ENCODE results near the gene ARHGEF7. TPM values are rescaled to one million over a fixed set of nuclear protein-coding genes. Genes with fewer than 3 reads are reported as not detected.

ARHGEF7 gene
- total RNA-seq, 1 donor from 2014 or later, result 95.7 TPM

GRCh38 chr13:111095911-111096501 is 19.1 kb upstream of the ARHGEF7 start:
- intact Hi-C loops (cut with micrococcal nuclease), result no loop called here

GRCh38 chr13:111099290-111099689 is 15.8 kb upstream of the ARHGEF7 start:
- Mint-ChIP-seq H3K4me3 (no peak overlapping the region), H3K36me3 (ENCODE audit: low read depth) (peaks cover 2% of the 10 kb centered on the region), H3K9me3 (peaks cover 15% of the 10 kb centered on the region), H3K4me1 (no peaks in the 10 kb centered on the region), H3K27ac (no peak overlapping the region), H3K27me3 (peaks cover 51% of the 10 kb centered on the region)
- ChIA-PET CTCF (no interaction called here), POLR2A (no interaction called here)
- ATAC-seq (ENCODE audit: low read depth) (no peak), DNase-seq (no peak)
- intact Hi-C loops (cut with micrococcal nuclease), result no loop called here
- no peak for TF ChIP-seq CTCF (IDR thresholded peaks at IDR 0.05)

More at GRCh38 chr13:111095911-111096501, 19.1 kb upstream of the ARHGEF7 start:
- no peaks in the 10 kb centered on the region for H3K36me3 Mint-ChIP-seq (ENCODE audit: low read depth)
- no peaks in the 10 kb centered on the region for H3K9me3 Mint-ChIP-seq
- H3K4me3 Mint-ChIP-seq, result no peak overlapping the region
- no peak for TF ChIP-seq CTCF (IDR thresholded peaks at IDR 0.05)
- H3K4me1 Mint-ChIP-seq, result no peaks in the 10 kb centered on the region
- CTCF ChIA-PET, result no interaction called here
- no peak overlapping the region for H3K27ac Mint-ChIP-seq
- ATAC-seq (ENCODE audit: low read depth) (no peak), DNase-seq (no peak)
- peaks cover 46% of the 10 kb centered on the region for H3K27me3 Mint-ChIP-seq
- POLR2A ChIA-PET, result no interaction called here

GRCh38 chr13:111110054-111110453 is 5.1 kb upstream of the ARHGEF7 start:
- Mint-ChIP-seq H3K36me3 (ENCODE audit: low read depth) (no peaks in the 10 kb centered on the region), H3K27me3 (peaks cover 68% of the 10 kb centered on the region), H3K9me3 (no peaks in the 10 kb centered on the region), H3K4me3 (no peak overlapping the region), H3K27ac (no peak overlapping the region), H3K4me1 (peaks cover 11% of the 10 kb centered on the region)
- DNase-seq (no peak), ATAC-seq (ENCODE audit: low read depth) (no peak)
- no peak for TF ChIP-seq CTCF (IDR thresholded peaks at IDR 0.05)
- POLR2A ChIA-PET, result no interaction called here
- CTCF ChIA-PET, result interaction anchor here (1.4 kb wide), 1 partner anchor 18 kb away, joined by 3 read pairs; no protein-coding TSS in a partner anchor
- intact Hi-C loops (cut with micrococcal nuclease), result loop anchor here (5.0 kb wide), 1 partner anchor 92 kb away; no protein-coding TSS in a partner anchor

GRCh38 chr13:111111376-111111937 is 3.7 kb upstream of the ARHGEF7 start:
- Mint-ChIP-seq H3K9me3 (no peaks in the 10 kb centered on the region), H3K27ac (no peak overlapping the region), H3K27me3 (peaks cover 62% of the 10 kb centered on the region), H3K4me1 (peaks cover 16% of the 10 kb centered on the region), H3K4me3 (no peak overlapping the region), H3K36me3 (ENCODE audit: low read depth) (no peaks in the 10 kb centered on the region)
- POLR2A ChIA-PET, result no interaction called here
- DNase-seq, result no peak
- CTCF ChIA-PET, result no interaction called here
- TF ChIP-seq CTCF (IDR thresholded peaks at IDR 0.05), result no peak
- no peak for ATAC-seq (ENCODE audit: low read depth)
- intact Hi-C loops (cut with micrococcal nuclease), result loop anchor here (5.0 kb wide), 1 partner anchor 91 kb away; no protein-coding TSS in a partner anchor

- intact Hi-C loops (cut with micrococcal nuclease), result loop anchor here (5.0 kb wide), 1 partner anchor 90 kb away; no protein-coding TSS in a partner anchor
- Mint-ChIP-seq H3K9me3 (no peaks in the 10 kb centered on the region), H3K36me3 (ENCODE audit: low read depth) (no peaks in the 10 kb centered on the region), H3K27me3 (peaks cover 60% of the 10 kb centered on the region), H3K4me3 (no peak overlapping the region), H3K4me1 (peaks cover 16% of the 10 kb centered on the region), H3K27ac (no peak overlapping the region)
- ATAC-seq (ENCODE audit: low read depth) (no peak), DNase-seq (no peak)
- POLR2A ChIA-PET, result no interaction called here
- no peak for TF ChIP-seq CTCF (IDR thresholded peaks at IDR 0.05)
- CTCF ChIA-PET, result no interaction called here
These were observed 2.9 kb upstream of the ARHGEF7 start for GRCh38 chr13:111112196-111112595.

Data from activated B cell treated with CpG ODN at 0.5 μM for 24 hours (primary cell).